ENCODE results near the gene ATP6V0D1.

The ATP6V0D1 gene

GRCh38 chr16:67409631-67410030, 71.3 kb downstream of the ATP6V0D1 start:
- DNase-seq (ENCODE audit: extremely low read depth in 1 of 2, low read depth in 1 of 2), result no peak

DNA sequence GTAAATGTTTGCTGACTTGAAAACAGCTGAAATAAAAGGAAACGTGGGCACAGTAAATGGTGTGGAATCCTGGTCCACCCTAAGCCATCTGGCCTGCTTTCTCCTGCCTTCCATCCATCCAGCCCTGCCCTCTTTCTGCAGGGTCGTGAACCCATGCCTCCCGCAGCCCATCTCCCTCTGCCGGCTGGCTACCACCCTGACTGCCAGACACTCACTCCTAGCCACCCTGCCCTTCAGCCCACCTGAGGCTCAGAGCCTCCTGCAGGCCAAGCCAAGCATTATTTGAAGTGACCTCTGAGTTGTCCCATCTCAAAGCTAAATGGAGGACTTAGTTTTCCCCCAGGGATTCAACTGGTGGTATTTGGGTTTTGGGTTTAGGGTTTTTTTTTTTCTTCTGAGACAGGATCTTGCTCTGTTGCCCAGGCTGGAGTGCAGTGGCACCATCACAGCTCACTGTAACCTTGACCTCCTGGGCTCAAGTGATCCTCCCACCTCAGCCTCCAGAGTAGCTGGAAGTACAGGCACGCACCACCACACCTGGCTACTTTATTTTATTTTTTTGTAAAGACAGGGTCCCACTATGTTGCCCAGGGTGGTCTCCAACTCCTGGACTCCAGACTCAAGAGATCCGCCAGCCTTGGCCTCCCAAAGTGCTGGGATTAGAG, 73.0 kb downstream of the ATP6V0D1 start:
- no peak for DNase-seq (ENCODE audit: extremely low read depth in 1 of 2, low read depth in 1 of 2)

DNA sequence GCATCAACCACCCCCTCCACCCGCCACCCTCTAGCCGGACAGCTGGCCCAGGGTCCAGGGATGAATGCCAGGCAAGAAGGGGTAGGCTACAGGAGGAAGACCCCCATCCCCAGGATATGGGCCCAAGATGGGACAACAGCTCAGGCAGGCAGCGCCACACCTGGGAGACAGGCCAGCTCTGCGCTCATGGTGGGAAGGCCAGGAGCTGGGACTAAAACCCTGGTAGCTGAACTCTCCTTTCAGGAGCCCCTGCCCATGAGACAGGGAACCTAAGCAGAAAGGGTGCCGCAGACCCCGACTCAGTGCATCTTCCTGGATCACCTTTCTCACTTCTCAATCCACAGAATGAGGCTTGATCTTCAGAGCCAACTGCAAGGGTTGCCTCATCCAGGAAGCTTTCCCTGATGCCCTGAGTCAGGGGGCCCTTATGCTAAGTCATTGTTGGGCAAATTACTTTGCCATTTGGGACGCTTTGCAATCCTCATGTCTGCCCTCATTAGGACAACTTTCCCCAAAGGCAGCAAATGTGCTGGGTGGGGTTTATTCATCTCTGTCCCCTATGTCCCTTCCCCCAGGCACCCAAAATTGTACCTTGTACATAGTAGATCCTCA, 73.7 kb downstream of the ATP6V0D1 start:
- DNase-seq (ENCODE audit: extremely low read depth in 1 of 2, low read depth in 1 of 2), result no peak

DNA sequence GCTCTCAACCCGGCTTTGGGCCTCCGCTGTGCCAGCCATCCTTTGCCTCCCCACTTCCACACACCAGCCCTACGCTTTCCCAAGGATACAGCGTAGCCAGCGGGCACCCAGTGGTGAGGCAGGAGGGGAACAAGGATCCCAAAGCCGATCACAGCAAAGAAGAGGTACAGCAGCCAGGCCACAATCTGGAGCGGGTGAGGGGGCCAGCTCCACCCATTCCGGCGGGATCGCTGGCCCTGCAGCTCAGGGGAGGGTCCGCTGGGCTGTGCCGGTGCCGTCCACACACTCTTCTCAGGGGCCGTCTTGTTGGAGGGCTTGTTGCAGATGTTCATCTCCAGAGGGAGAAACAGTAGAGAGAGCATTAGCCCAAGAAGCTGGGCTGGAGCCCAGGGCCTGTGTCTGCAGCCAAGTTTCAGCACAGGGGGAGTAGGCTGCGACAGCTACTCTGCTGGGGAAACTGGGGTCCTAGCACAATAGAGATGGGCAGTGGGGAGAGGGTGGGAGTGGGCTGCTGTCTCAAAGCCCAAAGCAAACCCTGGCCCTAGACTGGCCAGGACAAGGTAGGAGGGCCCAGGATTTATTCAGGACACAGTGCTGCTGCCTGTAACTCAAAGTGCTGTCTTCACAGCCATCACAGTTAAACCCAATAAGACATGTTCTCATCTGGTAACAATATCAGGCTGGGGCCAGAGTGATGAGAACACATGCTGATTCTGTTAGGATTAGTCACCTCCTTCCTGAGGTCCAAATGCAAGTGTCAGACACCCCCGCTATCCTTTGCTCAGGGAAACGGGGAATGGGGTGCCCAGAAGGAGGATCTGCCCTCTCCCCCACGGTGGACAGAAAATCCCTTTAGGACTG, 74.6 kb downstream of the ATP6V0D1 start:
- DNase-seq (ENCODE audit: extremely low read depth in 1 of 2, low read depth in 1 of 2), result no peak

DNA sequence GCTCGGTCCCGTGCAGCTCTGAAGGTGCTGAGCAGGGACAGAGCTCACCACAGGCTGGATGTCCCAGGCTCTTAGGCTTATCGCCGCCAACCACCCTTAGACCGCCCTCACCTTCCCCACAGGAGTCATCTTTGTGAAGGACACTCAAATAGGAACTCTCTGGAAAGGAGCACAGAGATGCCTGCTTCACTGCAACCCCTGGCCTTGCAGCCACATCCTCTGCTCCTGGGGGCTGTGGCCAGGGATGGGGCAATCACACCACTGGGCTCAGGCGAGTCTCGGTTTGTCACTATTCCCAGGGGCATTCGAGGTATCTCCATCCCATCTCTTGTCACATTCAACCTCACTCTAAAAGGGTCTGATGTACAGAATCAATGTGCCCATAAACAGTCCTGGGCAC, 75.6 kb downstream of the ATP6V0D1 start:
- DNase-seq (ENCODE audit: extremely low read depth in 1 of 2, low read depth in 1 of 2), result no peak

- no peak for DNase-seq (ENCODE audit: extremely low read depth in 1 of 2, low read depth in 1 of 2)
Observed at GRCh38 chr16:67404740-67405226, 76.2 kb downstream of the ATP6V0D1 start.

GRCh38 chr16:67403976-67404555, 76.9 kb downstream of the ATP6V0D1 start:
- DNase-seq (ENCODE audit: extremely low read depth in 1 of 2, low read depth in 1 of 2), result no peak

- no peak for DNase-seq (ENCODE audit: extremely low read depth in 1 of 2, low read depth in 1 of 2)
Observed at GRCh38 chr16:67400901-67401300, 80.1 kb downstream of the ATP6V0D1 start.

GRCh38 chr16:67399749-67400704, 80.9 kb downstream of the ATP6V0D1 start:
- no peak for DNase-seq (ENCODE audit: extremely low read depth in 1 of 2, low read depth in 1 of 2)

DNA sequence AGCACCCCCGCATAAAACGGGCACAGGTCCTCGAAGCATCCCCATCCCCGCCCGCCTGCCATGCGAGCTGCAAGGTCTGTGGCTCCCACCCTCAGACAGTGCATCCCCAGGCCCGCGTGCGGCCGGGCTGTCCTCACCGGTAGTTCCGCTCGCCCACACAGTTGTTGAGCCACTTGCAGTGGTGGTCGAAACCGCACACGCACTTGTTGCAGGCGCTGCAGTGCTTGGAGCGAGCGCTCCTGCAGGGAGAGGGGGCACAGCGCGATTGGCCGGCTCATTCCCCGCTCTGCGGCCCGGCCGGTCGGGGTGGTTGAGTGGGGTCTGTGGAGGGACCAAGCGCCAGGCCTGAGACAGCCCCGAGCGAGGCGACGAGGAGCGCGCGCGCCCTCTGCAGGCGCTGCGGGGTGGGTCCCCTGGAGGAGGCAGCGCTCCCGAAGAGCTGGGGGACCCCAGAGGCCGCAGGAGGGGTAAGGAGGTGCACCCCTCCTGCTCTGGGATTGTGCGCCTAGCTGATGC, 81.7 kb downstream of the ATP6V0D1 start:
- peak; percentile 10 to 33 for DNase-seq (ENCODE audit: extremely low read depth in 1 of 2, low read depth in 1 of 2)

- no peak for DNase-seq (ENCODE audit: extremely low read depth in 1 of 2, low read depth in 1 of 2)
Observed at GRCh38 chr16:67398546-67399217, 82.3 kb downstream of the ATP6V0D1 start.

DNA sequence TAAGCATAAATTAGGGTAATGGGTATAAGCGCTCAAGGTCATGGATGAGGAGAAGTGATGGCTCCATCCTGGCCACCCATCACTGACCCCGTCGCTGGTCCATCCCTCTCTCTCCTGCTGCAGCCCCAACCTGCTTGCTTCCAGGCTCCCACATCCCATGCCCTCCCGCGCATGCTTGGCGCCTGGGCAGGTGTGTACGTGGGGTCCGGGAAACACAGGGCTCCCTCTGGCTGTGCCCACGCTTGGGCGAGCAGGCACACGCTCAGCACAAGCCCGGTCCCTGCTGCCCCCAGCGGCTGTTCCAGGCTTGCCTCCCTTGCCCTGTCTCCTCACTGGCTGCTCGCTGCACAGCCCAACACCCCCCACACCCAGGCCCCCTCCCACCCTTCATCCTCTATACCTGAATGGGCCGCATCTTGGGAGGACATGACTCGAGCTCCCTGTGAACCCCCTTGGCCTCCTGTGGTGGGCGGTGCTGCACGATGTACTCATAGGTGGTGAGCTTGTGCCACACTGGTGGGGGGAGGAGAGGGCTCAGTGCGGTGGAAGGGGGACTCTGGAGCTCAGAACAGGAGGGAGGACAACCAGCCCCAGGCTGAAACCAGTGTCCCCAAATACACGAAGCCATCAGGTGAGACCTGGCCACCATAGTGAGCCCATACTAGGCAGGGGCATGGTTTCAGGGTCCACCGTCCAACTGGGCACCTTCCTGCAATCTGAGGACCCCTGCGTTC, 83.0 kb downstream of the ATP6V0D1 start:
- DNase-seq (ENCODE audit: extremely low read depth in 1 of 2, low read depth in 1 of 2), result no peak

- no peak for DNase-seq (ENCODE audit: extremely low read depth in 1 of 2, low read depth in 1 of 2)
Observed at GRCh38 chr16:67397036-67397801, 83.7 kb downstream of the ATP6V0D1 start.

GRCh38 chr16:67396159-67397035, 84.6 kb downstream of the ATP6V0D1 start:
- DNase-seq (ENCODE audit: extremely low read depth in 1 of 2, low read depth in 1 of 2), result no peak

- no peak for DNase-seq (ENCODE audit: extremely low read depth in 1 of 2, low read depth in 1 of 2)
Observed at GRCh38 chr16:67395458-67396158, 85.3 kb downstream of the ATP6V0D1 start.

GRCh38 chr16:67395105-67395457, 85.9 kb downstream of the ATP6V0D1 start:
- DNase-seq (ENCODE audit: extremely low read depth in 1 of 2, low read depth in 1 of 2), result no peak

All from stimulated activated CD8-positive, alpha-beta memory T cell treated with anti-CD3 and anti-CD28 coated beads, Interleukin-7, amount 100 ng/mL, for 48 hours (primary cell).